Lower leg skin (tissue), 3 donors: ENCODE results near the gene CRELD1.

ENCODE experiments used
- CTCF ChIP-seq, 3 donors: fragments of 450-650 bp; IDR thresholded peaks; one replicate each; pipeline ENCODE4 v1.5.1; 2016; ENCODE audit warnings: antibody characterized with exemption in 3 of 3, mild to moderate bottlenecking in 3 of 3, moderate library complexity in 2 of 3
- POLR2A ChIP-seq, 2 donors: fragments of 450-650 bp; IDR thresholded peaks; one replicate each; pipeline ENCODE4 v1.6.1; 2016 to 2017; ENCODE audit warnings: antibody characterized with exemption in 2 of 2, mild to moderate bottlenecking in 1 of 2, moderate library complexity in 1 of 2

GRCh38 chr3:9934235-9934621, 594 bp downstream of the CRELD1 start:
- TF ChIP-seq CTCF (IDR thresholded peaks at IDR 0.05) = no peak
- TF ChIP-seq POLR2A (IDR thresholded peaks at IDR 0.05) = no peak
